NT2/D1 (cell line): ENCODE data around the gene ELFN1.

Experiments
- SUZ12 ChIP-seq: IDR thresholded peaks from 2 replicates; pipeline ENCODE4 v1.6.1; 2011; ENCODE audit not compliant: insufficient read length, insufficient read depth; ENCODE audit errors: extremely low read depth
- YY1 ChIP-seq: IDR thresholded peaks from 2 replicates; pipeline ENCODE4 v1.6.1; 2011; ENCODE audit not compliant: insufficient read length, insufficient read depth

GRCh38 chr7:1654738-1655475 is 15.2 kb upstream of the ELFN1 start:
- TF ChIP-seq YY1 (no peak), SUZ12 (no peak)
